Rectal smooth muscle tissue (tissue), 1 donor: Measurements from ENCODE around the gene PPDPF.

Experiments used
- H3K27ac ChIP-seq: one replicate; pipeline ENCODE4 v1.7.0; 2013; ENCODE audit warnings: low read depth, low read length, inconsistent platforms
- H3K27me3 ChIP-seq: one replicate; pipeline ENCODE4 v1.7.0; 2013; ENCODE audit warnings: low read length; ENCODE audit not compliant: control insufficient read depth, insufficient read depth
- H3K36me3 ChIP-seq: one replicate; pipeline ENCODE4 v1.7.0; 2013; ENCODE audit warnings: low read length; ENCODE audit not compliant: control insufficient read depth, insufficient read depth
- H3K4me1 ChIP-seq: one replicate; pipeline ENCODE4 v1.7.0; 2013; ENCODE audit warnings: low read length; ENCODE audit not compliant: control insufficient read depth, insufficient read depth
- H3K4me3 ChIP-seq: one replicate; pipeline ENCODE4 v1.7.0; 2013; ENCODE audit warnings: low read length
- H3K9ac ChIP-seq: one replicate; pipeline ENCODE4 v1.7.0; 2013; ENCODE audit warnings: low read length

PPDPF gene

GRCh38 chr20:63491078-63491477 is 29.5 kb upstream of the PPDPF start:
- H3K27ac ChIP-seq: no peak overlapping the region
- no peak overlapping the region for H3K4me3 ChIP-seq
- H3K4me1 ChIP-seq: no peaks in the 10 kb centered on the region
- no peak overlapping the region for H3K9ac ChIP-seq
- no peaks in the 10 kb centered on the region for H3K36me3 ChIP-seq
- peaks cover 7% of the 10 kb centered on the region for H3K27me3 ChIP-seq

GRCh38 chr20:63491635-63492230 is 28.8 kb upstream of the PPDPF start:
- H3K4me1 ChIP-seq: no peaks in the 10 kb centered on the region
- H3K9ac ChIP-seq: no peak overlapping the region
- no peak overlapping the region for H3K27ac ChIP-seq
- no peak overlapping the region for H3K4me3 ChIP-seq
- H3K27me3 ChIP-seq: peaks cover 8% of the 10 kb centered on the region
- no peaks in the 10 kb centered on the region for H3K36me3 ChIP-seq

GRCh38 chr20:63492518-63492917 is 28.0 kb upstream of the PPDPF start:
- Histone ChIP-seq H3K27ac (no peak overlapping the region), H3K4me3 (no peak overlapping the region), H3K27me3 (peaks cover 11% of the 10 kb centered on the region), H3K4me1 (no peaks in the 10 kb centered on the region), H3K36me3 (no peaks in the 10 kb centered on the region), H3K9ac (no peak overlapping the region)

- H3K36me3 ChIP-seq: no peaks in the 10 kb centered on the region
- H3K27me3 ChIP-seq: peaks cover 13% of the 10 kb centered on the region
- H3K4me3 ChIP-seq: no peak overlapping the region
- H3K9ac ChIP-seq: no peak overlapping the region
- no peaks in the 10 kb centered on the region for H3K4me1 ChIP-seq
- H3K27ac ChIP-seq: no peak overlapping the region
Observed at GRCh38 chr20:63492982-63493381, 27.6 kb upstream of the PPDPF start.

- H3K27me3 ChIP-seq: peaks cover 13% of the 10 kb centered on the region
- H3K27ac ChIP-seq: no peak overlapping the region
- no peak overlapping the region for H3K4me3 ChIP-seq
- H3K36me3 ChIP-seq: no peaks in the 10 kb centered on the region
- no peak overlapping the region for H3K9ac ChIP-seq
- H3K4me1 ChIP-seq: no peaks in the 10 kb centered on the region
Observed at GRCh38 chr20:63493563-63494020, 27.0 kb upstream of the PPDPF start.

GRCh38 chr20:63494084-63494419 is 26.5 kb upstream of the PPDPF start:
- no peak overlapping the region for H3K9ac ChIP-seq
- peaks cover 13% of the 10 kb centered on the region for H3K27me3 ChIP-seq
- H3K27ac ChIP-seq: no peak overlapping the region
- no peak overlapping the region for H3K4me3 ChIP-seq
- no peaks in the 10 kb centered on the region for H3K36me3 ChIP-seq
- no peaks in the 10 kb centered on the region for H3K4me1 ChIP-seq

- H3K4me1 ChIP-seq: no peaks in the 10 kb centered on the region
- no peaks in the 10 kb centered on the region for H3K36me3 ChIP-seq
- no peak overlapping the region for H3K9ac ChIP-seq
- no peak overlapping the region for H3K27ac ChIP-seq
- H3K27me3 ChIP-seq: peaks cover 16% of the 10 kb centered on the region
- no peak overlapping the region for H3K4me3 ChIP-seq
Observed at GRCh38 chr20:63494420-63495166, 26.0 kb upstream of the PPDPF start.

- no peaks in the 10 kb centered on the region for H3K4me1 ChIP-seq
- H3K4me3 ChIP-seq: no peak overlapping the region
- H3K9ac ChIP-seq: no peak overlapping the region
- H3K36me3 ChIP-seq: no peaks in the 10 kb centered on the region
- peaks cover 19% of the 10 kb centered on the region for H3K27me3 ChIP-seq
- H3K27ac ChIP-seq: no peak overlapping the region
Observed at GRCh38 chr20:63495167-63495720, 25.3 kb upstream of the PPDPF start.

GRCh38 chr20:63495741-63496595 is 24.6 kb upstream of the PPDPF start:
- H3K27me3 ChIP-seq: peaks cover 20% of the 10 kb centered on the region
- H3K4me1 ChIP-seq: no peaks in the 10 kb centered on the region
- H3K27ac ChIP-seq: no peak overlapping the region
- no peak overlapping the region for H3K9ac ChIP-seq
- H3K36me3 ChIP-seq: no peaks in the 10 kb centered on the region
- H3K4me3 ChIP-seq: peak overlapping the region; percentile 52

GRCh38 chr20:63496596-63497120 is 23.9 kb upstream of the PPDPF start:
- Histone ChIP-seq H3K4me3 (peak overlapping the region; percentile 52), H3K36me3 (no peaks in the 10 kb centered on the region), H3K27me3 (peaks cover 20% of the 10 kb centered on the region), H3K4me1 (no peaks in the 10 kb centered on the region), H3K9ac (no peak overlapping the region), H3K27ac (no peak overlapping the region)

- H3K4me1 ChIP-seq: no peaks in the 10 kb centered on the region
- peaks cover 22% of the 10 kb centered on the region for H3K27me3 ChIP-seq
- H3K9ac ChIP-seq: no peak overlapping the region
- no peaks in the 10 kb centered on the region for H3K36me3 ChIP-seq
- H3K27ac ChIP-seq: no peak overlapping the region
- no peak overlapping the region for H3K4me3 ChIP-seq
Observed at GRCh38 chr20:63497138-63497945, 23.2 kb upstream of the PPDPF start.
